ENCODE results near the gene MAMSTR.

GRCh38 chr19:48757741-48758144, 38.2 kb upstream of the MAMSTR start:
- no peak for TF ChIP-seq ZBTB34 (CRISPR knock-in tag; IDR thresholded peaks at IDR 0.05)
- TF ChIP-seq THRA (IDR thresholded peaks at IDR 0.05) = no peak
- no peak for TF ChIP-seq CTCF (IDR thresholded peaks at IDR 0.05 in 2 of 3, conservative IDR thresholded peaks at IDR 0.05 in 1 of 3; ENCODE audit: insufficient read depth in 2 of 3, low read depth in 1 of 3, low read length in 3 of 3)
- TF ChIP-seq PTBP1 (IDR thresholded peaks at IDR 0.05; ENCODE audit: low read depth, low read length) = no peak

All from K562 (cell line).